EH (cell line): ENCODE measurements around the gene GNAT1.
A peak's percentile ranks its signal among the peaks of the same experiment; 100 is the strongest.

ENCODE experiments used
- DNase-seq: peaks from one replicate; pipeline ENCODE4 v3.0.0-alpha.2; 2015; ENCODE audit warnings: low read depth

GNAT1 gene

DNA sequence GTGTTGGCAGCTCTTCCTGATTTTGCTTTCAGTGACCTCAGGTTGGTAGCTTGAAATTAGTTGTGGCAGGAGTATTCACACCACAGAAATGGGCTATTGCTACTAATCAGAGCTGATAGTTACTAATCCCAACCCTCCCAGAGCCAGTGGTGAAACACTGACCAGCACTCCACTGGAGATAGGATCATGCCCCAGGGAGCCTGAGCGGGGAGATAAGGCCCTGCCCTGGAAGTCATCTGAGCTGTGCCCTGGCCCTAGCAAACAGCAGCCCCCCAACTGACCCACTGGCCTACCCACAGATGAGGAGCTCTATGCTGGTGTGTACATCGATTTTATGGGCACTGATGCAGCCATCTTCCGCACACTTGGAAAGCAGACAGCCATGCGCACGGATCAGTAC lies 9.4 kb upstream of the GNAT1 start:
- no peak for DNase-seq

DNA sequence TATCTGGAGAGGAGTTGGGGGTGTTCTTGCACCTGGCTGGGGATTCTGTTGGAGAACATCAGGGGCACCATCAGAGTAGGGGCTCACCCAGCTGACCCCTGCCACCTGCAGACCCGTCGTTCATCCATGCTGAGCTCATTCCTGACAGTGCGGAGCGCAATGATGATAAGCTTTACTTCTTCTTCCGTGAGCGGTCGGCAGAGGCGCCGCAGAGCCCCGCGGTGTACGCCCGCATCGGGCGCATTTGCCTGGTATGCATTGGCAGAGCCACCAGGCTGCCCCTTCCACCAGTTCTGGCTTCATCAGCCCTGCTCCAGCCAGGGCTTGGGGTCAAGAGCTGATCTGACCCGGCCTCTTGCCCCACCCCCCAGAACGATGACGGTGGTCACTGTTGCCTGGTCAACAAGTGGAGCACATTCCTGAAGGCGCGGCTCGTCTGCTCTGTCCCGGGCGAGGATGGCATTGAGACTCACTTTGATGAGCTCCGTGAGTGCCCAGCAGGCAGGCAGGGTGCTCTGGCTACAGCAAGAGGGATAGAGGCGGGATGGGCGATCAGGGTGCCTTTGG lies 8.8 kb upstream of the GNAT1 start:
- DNase-seq: no peak

DNA sequence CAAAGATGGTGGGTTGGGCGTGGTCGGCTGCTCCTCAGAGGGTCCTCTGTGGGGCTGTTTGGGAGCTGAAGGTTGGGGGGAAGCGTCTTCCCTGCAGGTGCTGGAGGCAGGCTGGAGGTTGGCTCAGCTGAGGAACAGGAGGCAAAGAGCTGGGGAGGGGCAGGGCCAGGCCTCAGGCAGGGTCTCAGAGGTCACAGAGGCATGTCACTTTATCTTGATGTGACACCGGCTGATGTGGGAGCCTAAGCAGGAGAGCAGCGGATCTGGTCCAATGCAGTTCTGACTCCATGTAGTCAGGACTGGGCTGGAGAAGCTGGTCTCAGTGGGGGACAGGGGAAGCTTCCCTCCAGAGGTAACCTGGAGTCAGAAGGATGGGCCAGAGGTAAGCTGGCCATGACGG lies 7.7 kb upstream of the GNAT1 start:
- no peak for DNase-seq

DNA sequence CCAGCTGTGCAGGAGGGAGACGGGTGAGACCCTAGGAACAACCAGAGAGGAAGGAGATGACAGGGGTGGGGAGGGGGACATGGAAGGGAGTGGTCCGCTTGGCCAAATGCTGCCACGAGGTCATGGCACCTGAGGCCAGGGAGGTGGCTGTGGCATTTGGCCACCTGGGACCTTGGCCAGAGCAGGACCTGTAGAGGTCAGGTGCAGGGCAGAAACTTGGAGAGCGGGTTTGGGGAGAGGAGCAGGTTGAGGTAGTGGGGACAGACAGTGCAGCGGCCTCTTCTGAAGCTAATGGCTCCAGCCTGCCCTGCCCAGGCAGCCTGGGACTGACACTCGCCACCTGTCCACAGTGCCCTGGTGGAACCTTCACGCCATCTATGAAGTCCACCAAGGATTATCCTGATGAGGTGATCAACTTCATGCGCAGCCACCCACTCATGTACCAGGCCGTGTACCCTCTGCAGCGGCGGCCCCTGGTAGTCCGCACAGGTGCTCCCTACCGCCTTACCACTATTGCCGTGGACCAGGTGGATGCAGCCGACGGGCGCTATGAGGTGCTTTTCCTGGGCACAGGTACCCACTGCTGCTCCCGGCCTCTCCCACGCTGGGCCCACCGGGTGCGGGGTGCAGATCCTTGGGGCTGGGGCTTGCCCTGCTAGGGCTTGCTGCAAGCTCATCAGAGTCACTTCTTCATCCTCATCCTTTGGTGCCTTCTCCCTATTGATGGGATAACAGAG lies 7.0 kb upstream of the GNAT1 start:
- no peak for DNase-seq

DNA sequence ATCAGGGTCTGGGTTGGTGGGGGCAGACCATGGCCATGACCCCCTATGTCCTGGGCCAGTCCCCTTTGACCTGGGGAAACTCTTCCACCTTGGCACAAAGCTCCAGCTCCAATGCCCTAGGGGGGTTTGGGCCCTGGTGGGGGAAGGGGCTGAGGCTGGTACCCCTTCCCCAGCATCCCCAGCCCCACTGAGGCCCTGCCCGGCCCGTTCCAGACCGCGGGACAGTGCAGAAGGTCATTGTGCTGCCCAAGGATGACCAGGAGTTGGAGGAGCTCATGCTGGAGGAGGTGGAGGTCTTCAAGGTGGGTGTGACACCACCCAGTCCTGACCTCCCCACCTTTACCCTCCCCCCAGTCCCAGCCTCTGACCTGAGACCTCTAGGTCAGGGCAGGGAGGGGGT lies 6.2 kb upstream of the GNAT1 start:
- DNase-seq: no peak

DNA sequence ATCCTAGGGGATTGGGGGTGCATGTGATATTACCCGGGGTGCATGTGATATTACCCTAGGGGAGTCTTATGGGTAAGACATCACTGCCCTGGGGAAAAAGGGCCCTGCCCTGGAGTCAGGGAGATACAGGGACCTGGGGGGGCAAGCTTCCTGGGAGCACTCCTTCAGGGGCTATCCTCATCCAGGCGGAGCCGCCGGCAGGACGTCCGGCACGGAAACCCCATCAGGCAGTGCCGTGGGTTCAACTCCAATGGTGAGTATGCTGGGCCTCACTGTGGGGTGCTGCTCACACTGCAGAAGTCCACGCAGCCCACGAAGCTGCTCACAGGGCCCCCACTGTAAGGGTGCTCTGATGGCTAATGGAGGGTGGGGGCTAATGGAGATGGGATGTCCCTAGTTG lies 5.3 kb upstream of the GNAT1 start:
- no peak for DNase-seq

DNA sequence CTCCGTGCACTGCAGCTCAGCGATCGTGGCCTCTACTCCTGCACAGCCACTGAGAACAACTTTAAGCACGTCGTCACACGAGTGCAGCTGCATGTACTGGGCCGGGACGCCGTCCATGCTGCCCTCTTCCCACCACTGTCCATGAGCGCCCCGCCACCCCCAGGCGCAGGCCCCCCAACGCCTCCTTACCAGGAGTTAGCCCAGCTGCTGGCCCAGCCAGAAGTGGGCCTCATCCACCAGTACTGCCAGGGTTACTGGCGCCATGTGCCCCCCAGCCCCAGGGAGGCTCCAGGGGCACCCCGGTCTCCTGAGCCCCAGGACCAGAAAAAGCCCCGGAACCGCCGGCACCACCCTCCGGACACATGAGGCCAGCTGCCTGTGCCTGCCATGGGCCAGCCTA lies 3.7 kb upstream of the GNAT1 start:
- no peak for DNase-seq

DNA sequence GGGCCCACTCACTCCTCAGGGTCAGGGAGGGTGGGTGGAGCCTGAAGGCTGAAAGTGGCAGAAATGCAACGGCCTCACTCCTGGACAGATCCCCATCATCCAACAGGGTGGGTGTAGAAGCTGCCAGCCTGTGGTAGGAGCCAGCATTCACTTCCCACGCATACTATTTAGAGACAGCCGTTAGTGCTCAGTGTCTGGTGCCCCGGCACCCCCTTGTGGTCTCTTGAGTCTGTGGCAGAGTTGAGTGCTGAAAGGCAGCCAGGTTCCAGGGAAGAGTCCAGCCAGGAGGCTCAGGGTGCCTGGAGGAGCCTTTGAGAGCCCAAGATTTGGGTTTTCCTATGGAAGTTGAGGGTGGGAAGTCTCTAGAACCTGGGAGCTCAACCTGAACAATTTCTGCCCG lies 2.1 kb upstream of the GNAT1 start:
- peak; percentile 87 for DNase-seq

DNA sequence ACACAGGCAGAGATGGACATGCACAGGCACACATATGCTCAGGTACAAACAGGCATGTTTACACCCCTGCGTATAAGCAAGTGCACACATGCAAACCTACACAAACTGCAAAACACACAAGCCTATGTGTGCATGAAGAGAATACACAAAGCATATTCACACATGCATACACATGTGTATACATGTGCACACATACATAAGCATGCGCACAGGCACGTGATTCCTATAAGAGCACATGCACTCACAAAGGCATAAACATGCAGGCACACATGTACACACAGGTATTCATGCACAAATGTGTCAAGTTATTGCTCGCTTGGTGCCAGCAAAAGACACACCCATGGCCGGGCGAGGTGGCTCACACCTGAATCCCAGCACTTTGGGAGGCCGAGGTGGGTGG lies 1.4 kb upstream of the GNAT1 start:
- no peak for DNase-seq

DNA sequence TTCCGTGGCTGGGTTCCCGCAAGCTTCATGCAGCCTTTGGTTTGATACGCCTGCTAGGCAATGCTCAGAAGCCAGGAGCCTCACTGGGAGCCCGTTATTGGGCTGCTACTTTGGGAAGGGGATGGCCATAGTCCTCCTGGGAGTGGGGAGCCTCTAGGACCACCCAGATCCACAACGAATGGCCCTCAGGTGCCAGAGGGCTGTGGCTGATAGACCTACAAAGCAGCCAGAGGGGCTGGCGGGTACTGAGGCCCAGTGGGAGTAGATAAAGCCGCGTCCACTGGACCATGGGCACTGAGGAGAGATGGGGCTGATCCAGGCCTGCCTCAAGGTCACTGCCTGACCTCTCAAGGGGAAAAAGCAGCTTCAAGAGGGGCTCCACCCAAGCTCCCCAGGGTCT lies 714 bp downstream of the GNAT1 start:
- no peak for DNase-seq

DNA sequence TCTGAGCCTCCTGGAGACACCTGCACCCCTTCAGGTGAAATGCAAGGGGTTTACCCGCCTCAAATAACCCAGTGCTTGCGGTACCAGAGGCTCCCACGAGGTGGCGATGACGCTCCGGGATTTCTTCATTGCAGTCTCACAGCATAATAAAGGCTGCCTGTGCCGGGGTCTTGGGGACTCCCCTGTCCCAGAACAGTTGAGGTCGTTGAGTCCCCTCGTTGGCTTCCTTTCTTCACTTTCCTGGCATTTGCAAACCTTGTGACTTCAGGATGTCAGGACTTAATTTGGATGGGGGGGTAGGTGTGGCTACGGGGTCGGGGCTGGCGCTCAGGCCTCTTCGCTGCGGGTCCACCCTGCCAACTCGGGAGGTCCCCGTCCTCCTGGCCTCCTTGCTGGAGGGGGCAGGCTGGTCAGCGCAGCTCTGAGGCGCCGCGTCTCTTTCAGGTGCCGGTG lies 1.3 kb downstream of the GNAT1 start:
- peak; percentile 59 for DNase-seq

DNA sequence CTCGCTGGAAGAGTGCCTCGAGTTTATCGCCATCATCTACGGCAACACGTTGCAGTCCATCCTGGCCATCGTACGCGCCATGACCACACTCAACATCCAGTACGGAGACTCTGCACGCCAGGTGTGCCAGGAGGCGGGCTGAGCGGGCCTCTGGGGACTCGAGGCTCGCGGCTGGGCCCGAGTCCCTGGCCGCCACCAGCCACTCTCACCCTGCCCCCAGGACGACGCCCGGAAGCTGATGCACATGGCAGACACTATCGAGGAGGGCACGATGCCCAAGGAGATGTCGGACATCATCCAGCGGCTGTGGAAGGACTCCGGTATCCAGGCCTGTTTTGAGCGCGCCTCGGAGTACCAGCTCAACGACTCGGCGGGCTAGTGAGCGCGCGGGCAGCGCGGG lies 1.9 kb downstream of the GNAT1 start:
- DNase-seq: no peak

DNA sequence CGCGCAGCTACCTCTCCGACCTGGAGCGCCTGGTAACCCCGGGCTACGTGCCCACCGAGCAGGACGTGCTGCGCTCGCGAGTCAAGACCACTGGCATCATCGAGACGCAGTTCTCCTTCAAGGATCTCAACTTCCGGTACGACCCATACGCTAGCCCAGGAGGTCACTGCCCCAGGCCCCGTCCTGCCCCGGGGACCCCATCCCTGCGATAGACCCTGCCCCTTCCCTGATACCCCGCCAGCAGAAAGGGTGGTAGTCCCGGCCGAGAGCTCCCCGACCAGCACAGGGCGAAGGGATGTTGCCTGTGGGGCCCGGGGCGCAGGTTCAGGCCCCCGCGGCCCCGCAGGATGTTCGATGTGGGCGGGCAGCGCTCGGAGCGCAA lies 2.3 kb downstream of the GNAT1 start:
- no peak for DNase-seq

DNA sequence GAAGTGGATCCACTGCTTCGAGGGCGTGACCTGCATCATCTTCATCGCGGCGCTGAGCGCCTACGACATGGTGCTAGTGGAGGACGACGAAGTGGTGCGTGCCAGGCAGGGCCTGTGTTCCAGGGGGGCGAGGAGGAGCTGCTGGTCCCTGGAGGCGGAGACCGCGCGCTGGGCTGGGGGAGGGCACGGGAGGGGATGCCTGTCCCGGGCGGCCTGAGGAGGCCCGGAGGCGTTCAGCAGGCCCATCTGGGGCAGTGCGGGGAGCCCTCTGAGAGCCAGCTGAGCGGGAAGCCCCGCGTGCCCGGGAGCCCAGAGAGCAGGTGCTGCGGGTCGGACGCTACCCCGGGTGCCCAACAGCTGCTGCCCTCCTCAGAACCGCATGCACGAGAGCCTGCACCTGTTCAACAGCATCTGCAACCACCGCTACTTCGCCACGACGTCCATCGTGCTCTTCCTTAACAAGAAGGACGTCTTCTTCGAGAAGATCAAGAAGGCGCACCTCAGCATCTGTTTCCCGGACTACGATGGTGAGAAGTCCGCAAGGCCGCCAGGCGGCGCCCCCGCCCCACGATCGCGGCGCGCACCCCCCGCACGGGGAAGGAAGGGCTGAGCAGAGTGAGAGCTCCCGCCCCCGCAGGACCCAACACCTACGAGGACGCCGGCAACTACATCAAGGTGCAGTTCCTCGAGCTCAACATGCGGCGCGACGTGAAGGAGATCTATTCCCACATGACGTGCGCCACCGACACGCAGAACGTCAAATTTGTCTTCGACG lies 2.9 kb downstream of the GNAT1 start:
- peak; percentile 64 for DNase-seq

DNA sequence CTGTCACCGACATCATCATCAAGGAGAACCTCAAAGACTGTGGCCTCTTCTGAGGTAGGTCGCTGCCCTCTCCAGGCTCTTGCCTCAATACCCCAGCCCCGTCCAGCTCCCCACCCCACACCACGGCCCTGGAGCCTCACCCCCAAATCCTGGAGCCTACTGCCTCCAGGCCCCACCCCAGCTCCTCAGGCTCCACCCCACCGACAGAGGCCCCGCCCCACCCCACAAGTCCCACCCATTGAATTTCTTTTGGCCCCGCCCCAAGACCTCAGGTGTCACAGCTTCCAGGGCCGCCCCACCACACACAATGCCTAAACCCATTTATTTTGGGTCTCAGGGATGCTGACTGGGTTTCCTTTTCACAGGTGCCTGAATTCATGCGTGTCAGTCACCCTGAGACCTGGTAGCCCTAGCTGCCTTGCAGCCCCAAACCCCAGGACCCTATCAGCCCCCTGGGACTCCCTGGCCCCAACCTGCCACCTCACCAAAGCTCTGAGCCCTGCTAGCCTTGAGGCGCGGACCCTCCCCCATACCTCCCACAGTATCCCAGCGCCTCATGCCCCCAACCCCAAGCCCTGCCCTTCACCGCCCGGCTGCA lies 3.6 kb downstream of the GNAT1 start:
- no peak for DNase-seq

DNA sequence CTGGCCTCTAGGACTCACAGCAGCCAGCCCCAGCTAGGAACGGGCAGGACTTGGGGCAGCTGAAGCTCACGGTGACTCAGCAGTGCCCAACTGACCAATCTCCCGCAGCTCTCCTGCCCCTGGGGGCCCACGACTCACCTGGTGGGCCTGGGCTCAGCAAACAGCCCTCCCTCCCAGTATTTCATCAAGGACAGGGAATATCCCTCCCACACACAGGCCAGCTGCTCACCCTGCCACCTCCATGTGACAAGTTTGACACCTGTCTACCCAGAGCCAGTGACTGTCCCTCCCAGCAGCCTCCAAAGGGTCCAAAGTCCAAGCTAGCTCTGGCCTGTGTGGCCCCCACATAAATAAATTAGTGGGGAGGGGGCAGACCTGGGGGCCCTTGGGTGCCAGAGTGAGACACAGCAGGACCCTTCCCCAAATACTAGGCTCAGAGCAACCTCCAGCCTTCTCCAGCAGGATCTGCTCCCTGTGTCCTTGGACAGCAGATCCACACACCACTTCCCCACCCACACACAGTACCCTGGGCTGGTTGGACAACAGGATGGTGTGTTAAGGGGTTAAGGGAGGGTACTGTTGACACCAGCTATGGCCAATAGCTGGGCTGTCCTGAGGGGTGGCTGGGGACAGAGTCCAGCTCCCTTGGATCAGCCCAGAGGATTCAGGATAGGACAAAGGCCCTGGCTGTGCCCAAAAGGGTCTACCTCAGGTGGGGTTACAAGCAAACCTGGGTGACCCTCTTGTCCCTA lies 4.3 kb downstream of the GNAT1 start:
- no peak for DNase-seq

DNA sequence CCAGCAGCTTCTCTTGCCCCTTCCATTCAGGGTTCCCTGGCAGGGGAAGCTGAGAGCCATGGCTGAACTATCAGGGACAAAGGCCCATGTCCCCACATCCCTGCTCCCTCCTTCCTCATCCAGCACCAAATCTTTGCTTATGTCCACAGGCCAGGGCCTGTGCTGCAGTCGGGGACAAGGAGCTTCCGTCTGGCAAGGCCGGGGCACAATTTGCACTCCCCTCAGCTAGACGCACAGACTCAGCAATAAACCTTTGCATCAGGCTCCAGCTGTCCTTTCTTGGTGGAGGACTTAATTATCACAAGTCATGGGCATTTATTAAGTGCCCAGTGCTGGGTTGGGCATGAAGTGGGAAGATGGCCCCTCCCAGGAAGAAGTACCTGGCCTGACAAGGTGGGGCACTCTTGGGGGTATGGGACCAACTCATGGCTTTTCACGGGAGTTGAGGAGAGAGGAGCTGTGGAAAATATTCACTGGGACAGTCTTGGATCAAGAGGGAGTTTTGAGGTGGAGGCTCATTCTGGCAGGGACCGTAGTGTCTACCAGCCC lies 4.9 kb downstream of the GNAT1 start:
- no peak for DNase-seq

DNA sequence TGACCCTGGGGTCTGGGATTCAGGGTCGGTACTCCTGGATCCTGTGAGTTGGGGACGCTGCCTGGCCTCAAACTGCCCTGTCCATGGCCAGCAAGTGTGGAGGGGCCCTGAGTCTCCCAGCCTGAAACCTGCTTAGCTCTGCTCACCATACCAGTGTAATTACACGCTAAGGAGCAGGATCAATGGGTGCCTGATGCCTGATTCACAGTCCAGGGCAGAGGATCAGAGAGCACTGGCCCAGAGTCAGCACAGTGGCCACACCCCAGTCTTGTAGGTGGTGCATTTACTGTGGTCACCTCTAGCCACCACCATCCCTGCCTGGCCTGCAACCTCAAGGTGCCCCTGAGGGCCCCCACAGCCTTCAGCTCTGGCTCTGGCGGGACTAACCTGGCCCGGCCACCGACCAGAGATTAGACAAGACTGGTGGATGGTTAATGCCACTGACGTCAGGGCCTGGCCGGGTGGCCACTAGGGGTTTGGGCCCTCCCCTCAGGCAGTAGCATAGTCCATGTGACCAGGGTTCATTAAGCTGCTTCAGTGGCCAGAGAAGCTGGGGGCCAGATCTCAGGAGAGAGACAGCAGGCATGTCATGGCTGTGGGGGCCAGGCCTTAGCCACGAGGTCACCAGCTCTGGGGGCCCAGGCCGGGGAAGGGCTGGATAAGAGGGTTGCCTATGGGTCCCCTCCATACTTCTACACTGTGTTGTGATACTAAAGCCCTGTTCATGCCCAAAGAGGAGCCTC lies 10.3 kb downstream of the GNAT1 start:
- no peak for DNase-seq

DNA sequence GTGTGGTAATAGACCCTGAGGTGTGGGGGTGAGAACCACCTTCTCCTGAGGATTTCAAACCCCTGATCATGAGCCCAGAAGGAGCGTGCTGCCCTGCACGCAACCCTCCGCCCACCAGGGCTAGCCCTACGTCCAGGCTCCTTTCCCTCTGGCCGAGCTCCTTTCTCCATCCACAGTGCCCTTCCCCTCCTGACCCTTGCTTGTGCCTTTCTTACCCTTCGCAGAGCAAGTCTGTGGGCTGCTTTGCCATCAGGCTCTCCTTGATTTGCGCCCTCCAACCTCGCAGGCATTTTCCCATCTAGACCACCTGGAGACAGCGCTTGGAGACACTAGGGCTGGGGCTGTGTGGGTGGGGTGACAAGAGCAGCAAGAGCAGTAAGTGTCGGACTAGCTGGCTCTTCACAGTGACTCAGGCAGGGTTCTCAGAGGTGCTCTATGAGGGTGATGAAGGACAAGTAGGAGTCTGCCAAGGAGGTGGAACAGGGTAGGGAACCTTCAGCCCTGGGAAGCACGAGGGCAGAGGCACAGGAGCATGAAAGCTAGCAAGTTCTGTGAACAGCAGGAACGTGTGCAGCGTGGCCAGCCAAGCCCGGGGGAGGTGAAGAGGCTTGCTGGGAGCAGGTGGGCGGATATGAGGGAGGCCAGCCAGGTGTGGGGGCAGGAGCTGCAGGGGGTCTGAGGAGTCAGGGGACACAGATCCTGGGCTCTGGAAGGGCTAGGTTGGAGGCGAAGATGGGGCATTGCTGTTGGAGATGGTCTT lies 11.1 kb downstream of the GNAT1 start:
- DNase-seq: no peak

DNA sequence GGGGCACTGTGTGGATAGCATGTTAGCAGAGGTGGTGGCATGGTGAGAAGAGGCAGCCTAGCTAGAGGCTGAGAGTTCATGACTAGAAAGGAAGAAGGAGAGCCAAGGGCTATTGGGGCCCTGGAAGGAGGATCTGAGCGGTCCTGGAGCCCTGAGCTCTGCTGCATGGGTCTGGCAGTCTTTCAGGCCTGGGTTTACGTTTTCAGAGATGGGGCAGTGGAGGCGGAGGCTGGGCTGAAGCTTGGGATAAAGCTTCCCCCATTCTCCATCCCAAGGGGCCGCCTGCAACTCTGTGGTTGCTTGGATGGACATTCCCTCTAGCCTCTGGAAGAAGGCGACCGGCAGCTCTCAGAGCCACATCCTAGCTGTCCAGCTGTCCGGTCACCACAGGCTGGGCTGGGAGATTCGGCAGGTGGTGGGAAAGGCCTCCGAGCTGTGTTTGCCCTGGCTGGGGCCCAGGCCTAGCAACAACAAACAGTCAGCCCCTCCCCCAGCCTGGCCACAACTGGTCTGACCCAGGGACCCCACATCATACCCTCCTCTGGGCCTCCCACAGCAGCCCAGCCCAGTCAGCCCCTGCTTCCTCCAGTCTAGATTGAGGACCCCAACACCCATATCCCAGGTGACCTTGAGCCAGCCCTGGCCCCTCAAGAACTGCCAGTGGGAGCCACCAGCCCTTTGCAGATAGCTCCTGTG lies 11.9 kb downstream of the GNAT1 start:
- no peak for DNase-seq
